Smooth muscle cell (in vitro differentiated cells): Measurements from ENCODE around the gene SPTLC1. TPM values are rescaled to one million over a fixed set of nuclear protein-coding genes. Genes with fewer than 3 reads are reported as not detected.

ENCODE experiments used
- DNase-seq: peaks from one replicate; lab custom pipeline; 2025; ENCODE audit not compliant: unreplicated experiment; lab: John Stamatoyannopoulos, UW
- H2AFZ ChIP-seq: fragments of 200-600 bp; sonication (generic); 2 replicates; pipeline ENCODE4 v1.6.0; 2016; ENCODE audit warnings: antibody characterized with exemption, low read depth, mild to moderate bottlenecking
- H3F3A ChIP-seq: fragments of 200-600 bp; sonication (generic); 2 replicates; pipeline ENCODE4 v1.6.0; 2017; ENCODE audit warnings: antibody characterized with exemption, low read depth
- H3K27ac ChIP-seq: fragments of 200-600 bp; sonication (generic); 2 replicates; pipeline ENCODE4 v1.5.1; 2016; ENCODE audit warnings: low read depth, mild to moderate bottlenecking
- H3K27me3 ChIP-seq: fragments of 200-600 bp; sonication (generic); 2 replicates; pipeline ENCODE4 v1.6.1; 2016; ENCODE audit warnings: low read depth, mild to moderate bottlenecking
- H3K36me3 ChIP-seq: fragments of 200-600 bp; sonication (generic); 2 replicates; pipeline ENCODE4 v1.5.1; 2016; ENCODE audit warnings: low read depth
- H3K4me1 ChIP-seq: fragments of 200-600 bp; sonication (generic); 2 replicates; pipeline ENCODE4 v1.5.1; 2016; ENCODE audit warnings: low read depth
- H3K4me2 ChIP-seq: fragments of 200-600 bp; sonication (generic); 2 replicates; pipeline ENCODE4 v1.6.0; 2016; ENCODE audit warnings: mild to moderate bottlenecking
- H3K4me3 ChIP-seq: fragments of 200-600 bp; sonication (generic); 2 replicates; pipeline ENCODE4 v1.5.1; 2016; ENCODE audit warnings: mild to moderate bottlenecking
- H3K79me2 ChIP-seq: fragments of 200-600 bp; sonication (generic); 2 replicates; pipeline ENCODE4 v1.6.0; 2016; ENCODE audit warnings: low read depth, mild to moderate bottlenecking
- H3K9ac ChIP-seq: fragments of 200-600 bp; sonication (generic); 2 replicates; pipeline ENCODE4 v1.6.0; 2016; ENCODE audit warnings: low read depth
- H3K9me3 ChIP-seq: fragments of 200-600 bp; sonication (generic); replicated peaks from 2 replicates; pipeline ENCODE4 v1.5.1; 2016; ENCODE audit warnings: low read depth
- H4K20me1 ChIP-seq: fragments of 200-600 bp; sonication (generic); 2 replicates; pipeline ENCODE4 v1.6.0; 2016; ENCODE audit warnings: low read depth
- CTCF ChIP-seq: fragments of 200-600 bp; sonication (generic); IDR thresholded peaks from 2 replicates; pipeline ENCODE4 v1.5.1; 2017; ENCODE audit warnings: borderline replicate concordance, mild to moderate bottlenecking, antibody characterized with exemption; ENCODE audit not compliant: insufficient read depth, poor library complexity, severe bottlenecking
- WGBS: methylation state at CpG from one replicate; pipeline ENCODE4 v1.1.7; 2016; ENCODE audit warnings: low lambda C conversion rate; 5-methylcytosine and 5-hydroxymethylcytosine counted together
- polyA plus RNA-seq: library from polyadenylated mRNA; unstranded; fragments of >200 nt; fragmentation: Nextera tagmentation; extraction: Ambion mirVana; gene quantifications from 2 replicates; pipeline ENCODE4 v1.2.1, GENCODE V29; 2016
- total RNA-seq: library from RNA; depleted of rRNA; stranded (reverse); fragments of >200 nt; gene quantifications from 2 replicates; pipeline ENCODE4 v1.2.3, GENCODE V29; 2014

SPTLC1 gene
- total and polyA plus RNA-seq, 2 experiments from 2014 or later = 75.6 to 168 TPM

- no peak for TF ChIP-seq CTCF
- Histone ChIP-seq H4K20me1 (peaks cover 49% of the 10 kb centered on the region), H3K27me3 (no peaks in the 10 kb centered on the region), H3K36me3 (peaks cover 4% of the 10 kb centered on the region), H3K9ac (no peak overlapping the region), H3K4me1 (no peaks in the 10 kb centered on the region), H3K9me3 (peaks cover 3% of the 10 kb centered on the region), H3K4me2 (peak overlapping the region; percentile 8), H3K4me3 (no peak overlapping the region), H3K79me2 (peaks cover 53% of the 10 kb centered on the region), H2AFZ (no peak overlapping the region), H3K27ac (peak overlapping the region; percentile 64), H3F3A (no peaks in the 10 kb centered on the region)
- no peak for DNase-seq
- 38% methylated on average over 5 of the region's 5 CpGs for WGBS
Measured at GRCh38 chr9:92100237-92100911, 14.8 kb downstream of the SPTLC1 start.

DNA sequence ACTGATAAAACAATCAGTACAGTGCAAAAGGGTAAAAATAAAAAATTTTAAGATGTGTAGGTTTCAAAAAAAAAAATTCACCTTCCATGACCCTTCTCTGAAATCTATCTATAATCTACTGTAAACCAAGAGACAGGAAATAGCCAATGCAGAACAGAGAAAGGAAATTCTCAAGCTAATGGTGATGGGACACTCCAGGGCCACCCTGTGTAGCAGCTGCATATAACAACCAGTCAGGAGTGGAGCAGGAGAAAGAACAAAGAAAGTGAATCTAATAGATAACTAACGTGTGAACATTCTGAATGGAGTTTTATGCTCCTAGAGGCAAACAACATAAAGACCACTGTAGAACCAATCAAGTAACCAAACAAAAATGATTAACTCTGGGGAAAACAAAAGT lies 16.6 kb downstream of the SPTLC1 start:
- DNase-seq = no peak
- no peak overlapping the region for H3K9ac ChIP-seq
- no peak overlapping the region for H3K4me3 ChIP-seq
- TF ChIP-seq CTCF = no peak
- peaks cover 4% of the 10 kb centered on the region for H3K4me1 ChIP-seq
- no peak overlapping the region for H3K4me2 ChIP-seq
- H3K27ac ChIP-seq = no peak overlapping the region
- H3K9me3 ChIP-seq = peaks cover 3% of the 10 kb centered on the region
- H3K79me2 ChIP-seq = peaks cover 69% of the 10 kb centered on the region
- no peaks in the 10 kb centered on the region for H3F3A ChIP-seq
- H3K27me3 ChIP-seq = no peaks in the 10 kb centered on the region
- 92% methylated on average over 1 of the region's 1 CpG for whole genome bisulfite sequencing
- no peak overlapping the region for H2AFZ ChIP-seq
- H3K36me3 ChIP-seq = peaks cover 4% of the 10 kb centered on the region
- peaks cover 66% of the 10 kb centered on the region for H4K20me1 ChIP-seq

DNA sequence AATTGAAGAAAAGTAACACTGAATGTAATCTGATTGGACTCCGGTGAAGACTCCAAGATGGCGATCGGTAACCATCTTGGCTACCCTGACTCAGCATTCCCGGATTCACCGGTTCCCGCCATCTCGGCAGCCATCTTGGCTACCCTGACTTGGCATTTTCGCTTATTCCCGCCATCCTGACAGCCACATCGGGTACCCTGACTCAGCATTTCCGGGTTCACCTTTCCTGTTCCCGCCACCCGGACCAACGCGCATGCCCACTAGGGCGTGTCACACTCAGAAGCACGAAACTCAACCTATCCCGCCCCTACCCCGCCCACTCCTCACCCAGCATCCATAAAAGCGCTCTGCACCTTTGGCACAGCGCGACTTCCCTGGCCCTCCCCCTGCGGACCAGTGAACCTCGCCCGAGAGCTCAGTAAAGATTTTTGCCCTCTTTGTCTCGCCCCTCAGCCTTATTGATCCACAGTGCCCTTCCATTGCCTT lies 17.2 kb downstream of the SPTLC1 start:
- H3K4me1 ChIP-seq = peaks cover 4% of the 10 kb centered on the region
- peaks cover 75% of the 10 kb centered on the region for H3K79me2 ChIP-seq
- no peak overlapping the region for H3K9ac ChIP-seq
- H4K20me1 ChIP-seq = peaks cover 72% of the 10 kb centered on the region
- no peak for TF ChIP-seq CTCF
- no peak overlapping the region for H2AFZ ChIP-seq
- no peaks in the 10 kb centered on the region for H3K27me3 ChIP-seq
- peaks cover 3% of the 10 kb centered on the region for H3K9me3 ChIP-seq
- H3F3A ChIP-seq = no peaks in the 10 kb centered on the region
- no peak for DNase-seq
- no peak overlapping the region for H3K4me3 ChIP-seq
- H3K36me3 ChIP-seq = peaks cover 4% of the 10 kb centered on the region
- H3K27ac ChIP-seq = no peak overlapping the region
- WGBS = 96% methylated on average over 26 of the region's 26 CpGs
- H3K4me2 ChIP-seq = no peak overlapping the region

DNA sequence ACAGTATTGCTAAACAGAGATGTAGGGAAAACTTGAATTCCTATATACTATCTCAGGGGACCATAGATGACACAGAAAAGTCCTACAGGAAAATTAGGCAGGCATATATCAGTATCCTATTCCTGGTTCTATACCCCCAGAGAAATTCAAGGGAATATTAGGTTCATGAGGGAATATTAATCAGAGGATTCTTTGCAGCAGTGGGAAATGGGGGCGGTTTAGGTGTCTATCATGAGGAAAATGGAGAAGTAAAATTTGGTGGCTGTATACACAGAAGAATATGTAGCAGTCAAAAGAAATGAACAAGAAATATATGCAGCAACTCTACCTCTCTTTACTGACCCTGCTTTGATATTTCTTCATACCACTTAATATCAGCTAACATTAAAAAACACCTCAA lies 20.0 kb downstream of the SPTLC1 start:
- H3K9me3 ChIP-seq = no peaks in the 10 kb centered on the region

More for the DNA sequence above, 20.0 kb downstream of the SPTLC1 start:
- Histone ChIP-seq H3K27ac (peak overlapping the region; percentile 27), H3K9ac (no peak overlapping the region), H2AFZ (no peak overlapping the region), H3K79me2 (peaks cover 87% of the 10 kb centered on the region), H3K4me1 (peaks cover 4% of the 10 kb centered on the region), H3F3A (no peaks in the 10 kb centered on the region), H3K36me3 (no peaks in the 10 kb centered on the region), H4K20me1 (peaks cover 83% of the 10 kb centered on the region), H3K27me3 (no peaks in the 10 kb centered on the region), H3K4me2 (no peak overlapping the region), H3K4me3 (no peak overlapping the region)
- no peak for DNase-seq
- no peak for TF ChIP-seq CTCF
- 95% methylated on average over 1 of the region's 1 CpG for WGBS
